Mesenchymal stem cell (in vitro differentiated cells and primary cell): ENCODE results near the gene NPIPA1.
"Not testable (repeated sequence)": the region's sequence is repeated elsewhere in the genome, so short reads cannot be mapped to it uniquely, and the experiment has no call there.

Experiments
- DNase-seq: peaks from one replicate; pipeline ENCODE4 v3.0.0-alpha.2; 2013
- H2AFZ ChIP-seq: one replicate; pipeline ENCODE4 v1.6.1; 2013; ENCODE audit warnings: low read depth, mild to moderate bottlenecking, control low read depth, inconsistent platforms, low read length, moderate library complexity
- H2AK5ac ChIP-seq: 2 replicates; pipeline ENCODE4 v1.6.1; 2013; ENCODE audit warnings: low read length, moderate library complexity, mild to moderate bottlenecking, inconsistent platforms; ENCODE audit not compliant: severe bottlenecking
- H2BK120ac ChIP-seq: one replicate; pipeline ENCODE4 v1.6.1; 2013; ENCODE audit warnings: low read depth, mild to moderate bottlenecking, inconsistent platforms, low read length, moderate library complexity
- H2BK12ac ChIP-seq, 2 experiments: one replicate each; pipeline ENCODE4 v1.6.1; 2013; ENCODE audit warnings: inconsistent platforms in 2 of 2, low read length in 2 of 2, mild to moderate bottlenecking in 2 of 2, moderate library complexity in 2 of 2, control low read depth in 1 of 2
- H2BK15ac ChIP-seq: one replicate; pipeline ENCODE4 v1.6.1; 2013; ENCODE audit warnings: mild to moderate bottlenecking, low read depth, inconsistent platforms; ENCODE audit not compliant: poor library complexity, severe bottlenecking
- H2BK5ac ChIP-seq: 2 replicates; pipeline ENCODE4 v1.6.1; 2013; ENCODE audit warnings: low read depth, mild to moderate bottlenecking, low read length, control low read depth, inconsistent platforms; ENCODE audit not compliant: poor library complexity, severe bottlenecking
- H3K14ac ChIP-seq, 2 experiments: one replicate each; pipeline ENCODE4 v1.6.1; 2013; ENCODE audit warnings: inconsistent platforms in 2 of 2, low read length in 2 of 2, control low read depth in 1 of 2, mild to moderate bottlenecking in 1 of 2, moderate library complexity in 1 of 2
- H3K18ac ChIP-seq, 2 experiments: one replicate each; pipeline ENCODE4 v1.6.1; 2013; ENCODE audit warnings: inconsistent platforms in 2 of 2, low read length in 2 of 2, control low read depth in 1 of 2, low read depth in 1 of 2, mild to moderate bottlenecking in 1 of 2
- H3K23ac ChIP-seq, 2 experiments: one replicate each; pipeline ENCODE4 v1.6.1; 2013; ENCODE audit warnings: inconsistent platforms in 2 of 2, low read length in 2 of 2, mild to moderate bottlenecking in 2 of 2, moderate library complexity in 2 of 2, control low read depth in 1 of 2
- H3K27ac ChIP-seq: 2 replicates; pipeline ENCODE4 v1.5.1; 2013; ENCODE audit warnings: mild to moderate bottlenecking, moderate library complexity, low read length, control low read depth, inconsistent platforms; ENCODE audit not compliant: poor library complexity, severe bottlenecking
- H3K27me3 ChIP-seq, 2 experiments: 2 replicates each; pipeline versions ENCODE4 v1.6.1 to v1.7.0; 2013; ENCODE audit warnings: low read length in 2 of 2, mild to moderate bottlenecking in 2 of 2, moderate library complexity in 2 of 2, control low read depth in 1 of 2, inconsistent platforms in 1 of 2; ENCODE audit not compliant: control insufficient read depth in 1 of 2, insufficient read depth in 1 of 2
- H3K36me3 ChIP-seq, 2 experiments: 2 replicates each; pipeline versions ENCODE4 v1.6.1 to v1.7.0; 2013; ENCODE audit warnings: low read length in 2 of 2, control low read depth in 1 of 2, inconsistent platforms in 1 of 2, low read depth in 1 of 2, mild to moderate bottlenecking in 1 of 2; ENCODE audit not compliant: insufficient read depth in 2 of 2, control insufficient read depth in 1 of 2
- H3K4ac ChIP-seq, 2 experiments: one replicate each; pipeline ENCODE4 v1.6.1; 2013; ENCODE audit warnings: inconsistent platforms in 2 of 2, low read length in 2 of 2, mild to moderate bottlenecking in 2 of 2, moderate library complexity in 2 of 2, control low read depth in 1 of 2, low read depth in 1 of 2
- H3K4me1 ChIP-seq: 2 replicates; pipeline ENCODE4 v1.6.1; 2013; ENCODE audit warnings: low read depth, low read length, control low read depth; ENCODE audit not compliant: control insufficient read depth, insufficient read depth
- H3K4me2 ChIP-seq: 2 replicates; pipeline ENCODE4 v1.6.1; 2013; ENCODE audit warnings: low read length, mild to moderate bottlenecking, inconsistent platforms; ENCODE audit not compliant: poor library complexity, severe bottlenecking
- H3K4me3 ChIP-seq, 2 experiments: 2 replicates each; pipeline versions ENCODE4 v1.5.1 to v1.7.0; 2013; ENCODE audit warnings: low read length in 2 of 2, mild to moderate bottlenecking in 2 of 2, control low read depth in 1 of 2, low read depth in 1 of 2; ENCODE audit not compliant: insufficient read depth in 1 of 2
- H3K79me1 ChIP-seq: replicated peaks from 2 replicates; pipeline ENCODE4 v1.6.1; 2013; ENCODE audit warnings: mild to moderate bottlenecking, control low read depth, low read length, inconsistent platforms; ENCODE audit not compliant: poor library complexity, severe bottlenecking
- H3K9ac ChIP-seq: 2 replicates; pipeline ENCODE4 v1.7.0; 2013; ENCODE audit warnings: mild to moderate bottlenecking, low read length, moderate library complexity
- H3K9me3 ChIP-seq: 2 replicates; pipeline ENCODE4 v1.7.0; 2013; ENCODE audit warnings: mild to moderate bottlenecking, low read length; ENCODE audit not compliant: control insufficient read depth
- H4K8ac ChIP-seq: one replicate; pipeline ENCODE4 v1.6.1; 2013; ENCODE audit warnings: inconsistent platforms, mild to moderate bottlenecking, low read length, moderate library complexity
- H4K91ac ChIP-seq: one replicate; pipeline ENCODE4 v1.6.1; 2013; ENCODE audit warnings: mild to moderate bottlenecking, low read length, inconsistent platforms
- WGBS: methylation state at CpG from one replicate; pipeline ENCODE4 v1.1.7; 2013; ENCODE audit warnings: mixed read lengths; 5-methylcytosine and 5-hydroxymethylcytosine counted together

Gene NPIPA1

GRCh38 chr16:14978281-14978680, 41.0 kb downstream of the NPIPA1 start:
- H4K8ac ChIP-seq, H2BK120ac ChIP-seq, H4K91ac ChIP-seq, DNase-seq, H3K4me1 ChIP-seq, H3K23ac ChIP-seq, H3K27ac ChIP-seq, H2BK12ac ChIP-seq, H3K27me3 ChIP-seq, H2AK5ac ChIP-seq, H2BK5ac ChIP-seq, H3K9ac ChIP-seq, H3K4ac ChIP-seq, H3K4me3 ChIP-seq, H2BK15ac ChIP-seq, H3K9me3 ChIP-seq, H3K79me1 ChIP-seq, H3K36me3 ChIP-seq, H3K18ac ChIP-seq, H3K4me2 ChIP-seq, H2AFZ ChIP-seq, H3K14ac ChIP-seq: not testable (repeated sequence)
- 97% methylated on average over 7 of the region's 8 CpGs for WGBS

DNA sequence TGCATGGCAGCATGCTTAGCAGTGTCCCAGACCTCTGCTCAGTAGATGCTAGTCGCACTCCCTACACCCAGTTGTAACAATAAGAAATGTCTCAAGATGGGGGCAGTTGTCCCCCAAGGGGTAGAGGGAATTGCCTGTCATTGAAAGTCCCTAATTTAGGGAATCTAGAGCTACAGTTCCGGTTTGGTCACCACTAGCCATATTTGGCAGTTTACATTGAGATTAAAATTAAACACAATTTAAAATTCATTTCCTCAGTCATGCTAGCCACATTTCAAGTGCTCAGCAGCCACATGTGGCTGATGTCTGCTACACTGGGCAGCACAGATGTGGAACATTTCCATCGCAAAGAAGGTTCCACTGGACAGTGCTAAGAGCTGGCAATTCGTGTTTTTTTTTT, 41.7 kb downstream of the NPIPA1 start:
- H2BK5ac ChIP-seq, H3K4me2 ChIP-seq, H4K8ac ChIP-seq, H3K27me3 ChIP-seq, H3K4ac ChIP-seq, H2AFZ ChIP-seq, H3K27ac ChIP-seq, H3K4me1 ChIP-seq, H4K91ac ChIP-seq, H2BK120ac ChIP-seq, H2BK15ac ChIP-seq, H3K36me3 ChIP-seq, H3K4me3 ChIP-seq, H3K79me1 ChIP-seq, H3K9me3 ChIP-seq, H2AK5ac ChIP-seq, H3K9ac ChIP-seq, H2BK12ac ChIP-seq, DNase-seq: not testable (repeated sequence)
- 98% methylated on average over 3 of the region's 4 CpGs for WGBS
- Histone ChIP-seq H3K14ac (peak overlapping the region in 1 of 2 experiments; percentile 65), H3K23ac (peak overlapping the region in 1 of 2 experiments; percentile 89), H3K18ac (peak overlapping the region in 1 of 2 experiments; percentile 16)

GRCh38 chr16:14981234-14981633, 44.0 kb downstream of the NPIPA1 start:
- not testable (repeated sequence) for H3K4me2 ChIP-seq, H3K27ac ChIP-seq, H2BK15ac ChIP-seq, H3K4ac ChIP-seq, H3K14ac ChIP-seq, H3K9ac ChIP-seq, H3K9me3 ChIP-seq, H2BK12ac ChIP-seq, H3K79me1 ChIP-seq, H2AK5ac ChIP-seq, H4K91ac ChIP-seq, H2AFZ ChIP-seq, DNase-seq, H2BK120ac ChIP-seq, H3K23ac ChIP-seq, H3K4me3 ChIP-seq, H2BK5ac ChIP-seq, H3K18ac ChIP-seq, H4K8ac ChIP-seq, H3K27me3 ChIP-seq
- H3K4me1 ChIP-seq, result peaks cover 11% of the 10 kb centered on the region
- WGBS, result 75% methylated on average over 3 of the region's 3 CpGs
- peaks cover 16% of the 10 kb centered on the region in 2 experiments for H3K36me3 ChIP-seq

- not testable (repeated sequence) for H3K14ac ChIP-seq, H3K9me3 ChIP-seq, H3K27me3 ChIP-seq, H3K23ac ChIP-seq, H3K79me1 ChIP-seq, H3K4me3 ChIP-seq, H2BK5ac ChIP-seq, H2BK12ac ChIP-seq, H4K91ac ChIP-seq, H3K27ac ChIP-seq, H3K18ac ChIP-seq, H3K9ac ChIP-seq, H2AFZ ChIP-seq, H2BK15ac ChIP-seq, H3K4ac ChIP-seq, H2BK120ac ChIP-seq, H4K8ac ChIP-seq, H2AK5ac ChIP-seq, H3K4me2 ChIP-seq
- DNase-seq, result peak; percentile 26
- Histone ChIP-seq H3K36me3 (peaks cover 20 to 22% of the 10 kb centered on the region in 2 experiments), H3K4me1 (peaks cover 14% of the 10 kb centered on the region)
- WGBS, result no CpG with 5 or more reads among the region's 2 CpGs
These were observed 45.3 kb downstream of the NPIPA1 start for GRCh38 chr16:14982521-14982920.
